ENCODE measurements around the gene OVOL2.

Gene OVOL2

GRCh38 chr20:18019068-18019467, 38.6 kb downstream of the OVOL2 start:
- DNase-seq (ENCODE audit: extremely low spot score, insufficient read length, low read depth): no peak
- FAIRE-seq: peak; percentile 38

- no peak for DNase-seq (ENCODE audit: extremely low spot score, insufficient read length, low read depth)
Observed at GRCh38 chr20:18018100-18018499, 39.6 kb downstream of the OVOL2 start.

GRCh38 chr20:18016772-18017171, 40.9 kb downstream of the OVOL2 start:
- DNase-seq (ENCODE audit: extremely low spot score, insufficient read length, low read depth): no peak
- no peak for FAIRE-seq

More at GRCh38 chr20:18018100-18018499, 39.6 kb downstream of the OVOL2 start:
- no peak for FAIRE-seq

- DNase-seq (ENCODE audit: extremely low spot score, insufficient read length, low read depth): no peak
- FAIRE-seq: no peak
Observed at GRCh38 chr20:18014411-18014810, 43.3 kb downstream of the OVOL2 start.

- no peak for FAIRE-seq
Observed at GRCh38 chr20:18012901-18013300, 44.8 kb downstream of the OVOL2 start.

GRCh38 chr20:18011951-18012645, 45.6 kb downstream of the OVOL2 start:
- DNase-seq (ENCODE audit: extremely low spot score, insufficient read length, low read depth) (no peak), FAIRE-seq (no peak)

More at GRCh38 chr20:18012901-18013300, 44.8 kb downstream of the OVOL2 start:
- no peak for DNase-seq (ENCODE audit: extremely low spot score, insufficient read length, low read depth)

- FAIRE-seq: no peak
- DNase-seq (ENCODE audit: extremely low spot score, insufficient read length, low read depth): no peak
Observed at GRCh38 chr20:18011482-18011881, 46.2 kb downstream of the OVOL2 start.

- DNase-seq (ENCODE audit: extremely low spot score, insufficient read length, low read depth) (no peak), FAIRE-seq (no peak)
Observed at GRCh38 chr20:18009116-18009515, 48.6 kb downstream of the OVOL2 start.

GRCh38 chr20:18007534-18008292, 50.0 kb downstream of the OVOL2 start:
- no peak for DNase-seq (ENCODE audit: extremely low spot score, insufficient read length, low read depth)
- FAIRE-seq: no peak

- DNase-seq (ENCODE audit: extremely low spot score, insufficient read length, low read depth) (no peak), FAIRE-seq (no peak)
Observed at GRCh38 chr20:18006684-18007083, 51.0 kb downstream of the OVOL2 start.

GRCh38 chr20:18005990-18006364, 51.7 kb downstream of the OVOL2 start:
- no peak for FAIRE-seq
- DNase-seq (ENCODE audit: extremely low spot score, insufficient read length, low read depth): no peak

- FAIRE-seq (peak; percentile 92), DNase-seq (ENCODE audit: extremely low spot score, insufficient read length, low read depth) (peak; percentile 59)
Observed at GRCh38 chr20:18005170-18005989, 52.3 kb downstream of the OVOL2 start.

GRCh38 chr20:18004384-18005031, 53.2 kb downstream of the OVOL2 start:
- no peak for DNase-seq (ENCODE audit: extremely low spot score, insufficient read length, low read depth)
- no peak for FAIRE-seq

GRCh38 chr20:18003897-18004296, 53.8 kb downstream of the OVOL2 start:
- DNase-seq (ENCODE audit: extremely low spot score, insufficient read length, low read depth): no peak
- FAIRE-seq: peak; percentile 47

GRCh38 chr20:18001131-18001921, 56.4 kb downstream of the OVOL2 start:
- DNase-seq (ENCODE audit: extremely low spot score, insufficient read length, low read depth) (no peak), FAIRE-seq (no peak)

- DNase-seq (ENCODE audit: extremely low spot score, insufficient read length, low read depth): no peak
- FAIRE-seq: no peak
Observed at GRCh38 chr20:17999566-17999965, 58.1 kb downstream of the OVOL2 start.

GRCh38 chr20:17998446-17998845, 59.3 kb downstream of the OVOL2 start:
- FAIRE-seq (no peak), DNase-seq (ENCODE audit: extremely low spot score, insufficient read length, low read depth) (no peak)

GRCh38 chr20:17995967-17996819, 61.5 kb downstream of the OVOL2 start:
- DNase-seq (ENCODE audit: extremely low spot score, insufficient read length, low read depth) (no peak), FAIRE-seq (peak; percentile 78)

- FAIRE-seq: no peak
Observed at GRCh38 chr20:17993546-17993945, 64.2 kb downstream of the OVOL2 start.

More at GRCh38 chr20:17993546-17993945, 64.2 kb downstream of the OVOL2 start:
- no peak for DNase-seq (ENCODE audit: extremely low spot score, insufficient read length, low read depth)
